Measurements from ENCODE around the gene ESRRA.

ESRRA gene

DNA sequence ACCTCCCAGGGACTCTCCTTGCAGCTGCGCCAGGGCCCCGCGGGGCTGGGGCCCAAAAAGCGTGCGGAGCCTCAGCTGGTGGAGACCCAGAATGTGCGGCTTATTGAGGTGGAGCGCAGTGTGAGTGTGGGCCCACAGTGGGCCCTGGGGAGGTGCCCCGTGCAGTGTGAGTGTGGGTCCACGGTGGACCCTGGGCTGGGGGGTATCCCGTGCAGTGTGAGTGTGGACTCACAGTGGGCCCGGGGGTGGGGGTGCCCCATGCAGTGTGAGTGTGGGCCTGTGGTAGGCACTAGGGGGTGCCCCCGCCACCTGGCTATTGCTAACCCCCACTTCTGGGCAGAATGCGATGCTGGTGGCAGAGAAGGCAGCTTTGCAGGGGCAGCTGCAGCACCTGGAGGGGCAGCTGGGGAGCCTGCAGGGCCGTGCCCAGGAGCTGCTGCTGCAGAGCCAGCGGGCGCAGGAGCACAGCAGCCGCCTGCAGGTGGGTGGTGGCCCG lies 45.9 kb downstream of the ESRRA start:
- TF ChIP-seq, protein P1, sequence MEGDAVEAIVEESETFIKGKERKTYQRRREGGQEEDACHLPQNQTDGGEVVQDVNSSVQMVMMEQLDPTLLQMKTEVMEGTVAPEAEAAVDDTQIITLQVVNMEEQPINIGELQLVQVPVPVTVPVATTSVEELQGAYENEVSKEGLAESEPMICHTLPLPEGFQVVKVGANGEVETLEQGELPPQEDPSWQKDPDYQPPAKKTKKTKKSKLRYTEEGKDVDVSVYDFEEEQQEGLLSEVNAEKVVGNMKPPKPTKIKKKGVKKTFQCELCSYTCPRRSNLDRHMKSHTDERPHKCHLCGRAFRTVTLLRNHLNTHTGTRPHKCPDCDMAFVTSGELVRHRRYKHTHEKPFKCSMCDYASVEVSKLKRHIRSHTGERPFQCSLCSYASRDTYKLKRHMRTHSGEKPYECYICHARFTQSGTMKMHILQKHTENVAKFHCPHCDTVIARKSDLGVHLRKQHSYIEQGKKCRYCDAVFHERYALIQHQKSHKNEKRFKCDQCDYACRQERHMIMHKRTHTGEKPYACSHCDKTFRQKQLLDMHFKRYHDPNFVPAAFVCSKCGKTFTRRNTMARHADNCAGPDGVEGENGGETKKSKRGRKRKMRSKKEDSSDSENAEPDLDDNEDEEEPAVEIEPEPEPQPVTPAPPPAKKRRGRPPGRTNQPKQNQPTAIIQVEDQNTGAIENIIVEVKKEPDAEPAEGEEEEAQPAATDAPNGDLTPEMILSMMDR (conservative IDR thresholded peaks at IDR 0.05; ENCODE audit: low read depth, low read length), result no peak
- DNase-seq (ENCODE audit: low read depth), result no peak
- no peak overlapping the region for H3K4me3 ChIP-seq (ENCODE audit: low read depth, low read length)

DNA sequence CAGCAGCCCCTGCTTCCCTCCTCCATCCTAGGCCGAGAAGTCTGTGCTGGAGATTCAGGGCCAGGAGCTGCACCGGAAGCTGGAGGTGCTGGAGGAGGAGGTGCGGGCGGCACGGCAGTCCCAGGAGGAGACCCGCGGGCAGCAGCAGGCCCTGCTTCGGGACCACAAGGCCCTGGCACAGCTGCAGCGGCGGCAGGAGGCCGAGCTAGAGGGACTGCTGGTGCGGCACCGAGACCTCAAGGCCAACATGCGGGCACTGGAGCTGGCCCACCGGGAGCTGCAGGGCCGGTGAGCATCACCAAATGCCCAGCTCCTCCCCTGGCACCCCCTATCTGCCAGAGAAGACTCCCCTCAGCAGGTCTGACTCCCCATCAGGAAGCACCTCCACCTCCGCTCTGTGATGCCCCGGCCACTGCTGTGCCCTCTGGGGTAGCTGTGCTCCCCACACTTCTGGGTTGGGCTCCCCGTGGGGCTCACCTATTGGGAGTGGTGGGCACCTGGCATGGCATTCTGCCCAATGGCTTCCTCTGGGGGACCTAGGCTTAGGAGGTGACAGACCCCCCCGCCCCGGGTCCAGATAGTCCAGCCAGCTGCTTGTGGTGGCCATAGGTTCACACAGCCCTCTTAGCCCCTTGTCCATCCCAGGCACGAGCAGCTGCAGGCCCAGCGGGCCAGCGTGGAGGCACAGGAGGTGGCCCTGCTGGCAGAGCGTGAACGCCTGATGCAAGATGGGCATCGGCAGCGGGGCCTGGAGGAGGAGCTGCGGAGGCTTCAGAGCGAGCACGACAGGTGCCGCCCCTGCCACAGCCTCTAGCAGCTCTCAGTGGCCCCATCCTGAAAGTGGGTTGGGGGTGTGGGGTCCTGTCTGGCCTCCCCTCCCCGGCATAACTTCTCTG lies 47.0 kb downstream of the ESRRA start:
- no peak overlapping the region for H3K4me3 ChIP-seq (ENCODE audit: low read depth, low read length)
- no peak for DNase-seq (ENCODE audit: low read depth)

DNA sequence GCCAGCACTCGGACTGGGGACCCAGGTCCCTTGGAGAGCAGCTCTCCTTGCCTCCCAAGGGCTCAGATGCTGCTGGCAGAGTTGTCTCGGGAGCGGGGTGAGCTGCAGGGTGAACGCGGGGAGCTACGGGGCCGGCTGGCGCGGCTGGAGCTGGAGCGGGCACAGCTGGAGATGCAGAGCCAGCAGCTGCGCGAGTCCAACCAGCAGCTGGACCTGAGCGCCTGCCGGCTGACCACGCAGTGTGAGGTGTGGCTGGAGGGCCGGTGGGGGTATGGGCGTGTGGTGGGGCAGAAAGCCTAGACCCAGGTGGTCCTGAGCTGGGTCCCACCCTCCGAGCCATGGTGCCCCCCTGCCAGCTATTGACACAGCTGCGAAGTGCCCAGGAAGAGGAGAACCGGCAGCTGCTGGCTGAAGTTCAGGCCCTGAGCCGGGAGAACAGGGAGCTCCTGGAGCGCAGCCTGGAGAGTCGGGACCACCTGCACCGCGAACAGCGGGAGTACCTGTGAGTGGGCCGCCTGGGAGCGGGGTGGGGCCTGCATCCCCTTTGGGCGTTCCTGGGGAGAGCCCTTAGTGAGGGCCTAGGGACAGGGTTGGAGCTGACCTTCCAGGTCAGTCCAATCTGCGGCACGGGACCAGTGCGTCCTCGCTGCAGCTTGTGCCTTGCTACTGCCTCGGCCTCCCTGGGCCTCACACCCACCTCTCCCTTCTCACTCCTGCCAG lies 47.8 kb downstream of the ESRRA start:
- no peak for DNase-seq (ENCODE audit: low read depth)
- H3K4me3 ChIP-seq (ENCODE audit: low read depth, low read length), result no peak overlapping the region
- TF ChIP-seq, protein P1 (conservative IDR thresholded peaks at IDR 0.05; ENCODE audit: low read depth, low read length), result no peak

More for the DNA sequence above, 47.0 kb downstream of the ESRRA start:
- TF ChIP-seq, protein P1 (conservative IDR thresholded peaks at IDR 0.05; ENCODE audit: low read depth, low read length), result no peak

DNA sequence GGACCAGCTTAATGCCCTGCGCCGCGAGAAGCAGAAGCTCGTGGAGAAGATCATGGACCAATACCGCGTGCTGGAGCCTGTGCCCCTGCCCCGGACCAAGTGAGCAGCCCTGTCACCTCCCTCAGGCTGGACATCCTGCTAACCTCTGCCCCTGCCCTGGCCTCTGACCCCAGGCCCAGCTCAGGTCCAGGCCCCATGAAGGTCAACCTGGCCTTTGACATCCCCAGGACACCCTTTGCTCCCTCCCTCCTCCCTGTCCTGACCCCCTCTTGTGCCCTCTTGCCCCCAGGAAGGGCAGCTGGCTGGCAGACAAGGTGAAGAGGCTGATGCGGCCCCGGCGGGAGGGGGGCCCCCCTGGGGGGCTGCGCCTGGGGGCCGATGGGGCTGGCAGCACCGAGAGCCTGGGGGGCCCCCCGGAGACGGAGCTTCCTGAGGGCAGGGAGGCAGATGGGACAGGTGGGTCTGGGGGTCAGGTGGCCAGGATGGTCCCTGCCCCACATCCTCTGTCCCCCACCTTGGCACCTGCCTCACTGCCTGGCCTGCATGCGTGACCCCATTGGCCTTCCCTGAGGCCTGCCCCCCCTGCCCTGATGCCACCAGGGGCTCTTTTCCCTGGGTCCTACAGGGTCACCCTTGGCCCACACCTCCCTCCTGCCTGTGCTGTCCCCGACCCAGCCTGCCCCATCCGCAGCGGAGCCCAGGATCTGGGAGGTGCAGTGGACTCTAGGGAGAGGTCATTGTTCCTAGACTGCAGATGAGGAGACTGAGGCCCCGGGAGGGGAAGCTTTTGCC lies 48.6 kb downstream of the ESRRA start:
- no peak overlapping the region for H3K4me3 ChIP-seq (ENCODE audit: low read depth, low read length)
- no peak for DNase-seq (ENCODE audit: low read depth)
- TF ChIP-seq, protein P1 (conservative IDR thresholded peaks at IDR 0.05; ENCODE audit: low read depth, low read length), result no peak

DNA sequence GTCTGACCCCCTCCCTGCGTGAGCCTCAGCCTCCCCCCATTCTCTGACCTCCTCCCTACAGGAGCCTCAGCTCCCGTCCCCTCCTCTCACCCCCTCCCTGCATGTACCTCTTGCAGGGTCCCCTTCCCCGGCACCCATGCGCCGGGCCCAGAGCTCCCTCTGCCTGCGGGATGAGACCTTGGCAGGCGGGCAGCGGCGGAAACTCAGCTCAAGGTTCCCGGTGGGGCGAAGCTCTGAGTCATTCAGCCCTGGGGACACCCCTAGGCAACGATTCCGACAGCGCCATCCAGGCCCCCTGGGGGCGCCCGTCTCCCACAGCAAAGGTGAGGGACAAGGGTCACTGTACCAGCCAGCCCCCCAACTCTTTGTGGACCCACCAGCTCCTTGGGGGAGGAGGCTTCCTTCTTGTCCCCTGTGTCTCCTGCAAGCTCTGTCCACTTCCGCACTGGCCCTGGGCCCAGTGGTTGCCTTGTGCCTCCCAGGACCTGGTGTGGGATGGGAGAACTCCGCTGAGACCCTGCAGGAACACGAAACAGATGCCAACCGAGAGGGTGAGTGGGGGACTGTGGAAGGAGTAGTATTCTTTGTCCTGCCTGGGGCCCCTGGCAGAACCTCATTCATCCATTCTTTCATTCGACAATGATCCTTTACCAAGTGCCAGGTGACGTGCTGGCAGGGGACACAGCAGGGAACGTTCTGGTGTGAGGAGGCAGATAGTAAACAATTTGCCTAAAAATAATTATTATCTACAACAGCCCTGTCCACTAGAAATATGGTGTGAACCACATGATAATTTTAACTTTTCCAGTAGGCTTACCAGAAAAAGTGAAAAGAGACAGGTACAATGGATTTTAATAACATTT lies 50.0 kb downstream of the ESRRA start:
- TF ChIP-seq, protein P1 (conservative IDR thresholded peaks at IDR 0.05; ENCODE audit: low read depth, low read length), result peak; percentile 84
- DNase-seq (ENCODE audit: low read depth), result peak; percentile 81
- H3K4me3 ChIP-seq (ENCODE audit: low read depth, low read length), result peak overlapping the region; percentile 41
